GM20431 (cell line): ENCODE measurements around the gene ANKRD60.

Experiments
- in situ Hi-C: fragments of 300-500 bp; cut with MseI, MboI; formaldehyde crosslinking; loops from one replicate; pipeline ENCODE4 v1.15.0; 2020; ENCODE audit warnings: low sequenced_read_pairs; ENCODE audit not compliant: unreplicated experiment

The ANKRD60 gene

DNA sequence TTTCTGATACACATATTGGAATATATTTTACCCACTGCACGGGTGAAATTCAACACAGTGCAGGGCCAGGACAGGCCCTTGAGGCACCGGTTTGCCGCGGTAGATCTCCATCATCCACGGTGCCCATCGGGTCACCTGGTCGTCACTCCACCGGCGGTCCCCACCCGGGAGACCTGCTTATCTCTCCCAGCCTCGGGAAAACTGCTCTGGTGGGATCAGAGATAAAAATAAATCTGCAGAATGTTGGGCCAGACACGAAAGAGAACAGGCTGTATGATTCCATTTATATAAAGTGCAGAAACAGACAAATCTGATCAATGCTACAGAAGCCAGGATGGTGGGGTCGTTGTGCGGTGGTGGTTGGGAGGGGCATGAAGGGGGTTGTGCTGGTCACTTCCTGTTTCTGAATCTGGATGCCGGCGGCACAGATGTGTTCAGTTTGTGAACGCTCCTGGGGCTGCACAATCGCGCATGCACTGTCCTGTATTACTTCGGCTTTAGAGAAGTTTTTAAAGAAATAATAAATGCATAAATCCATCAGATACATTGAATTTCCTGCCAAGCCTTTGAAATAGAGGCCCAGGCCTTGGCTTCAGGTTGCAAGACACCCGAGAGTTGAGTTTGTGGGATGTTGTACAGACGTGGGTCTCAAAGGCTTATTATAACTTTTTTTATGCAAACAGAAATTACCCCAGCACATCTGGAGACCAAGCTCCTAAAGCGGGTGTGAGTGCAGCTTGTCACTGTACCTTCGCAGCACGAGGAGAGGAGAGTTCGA, 54.3 kb downstream of the ANKRD60 start:
- in situ Hi-C loops: no loop called here

DNA sequence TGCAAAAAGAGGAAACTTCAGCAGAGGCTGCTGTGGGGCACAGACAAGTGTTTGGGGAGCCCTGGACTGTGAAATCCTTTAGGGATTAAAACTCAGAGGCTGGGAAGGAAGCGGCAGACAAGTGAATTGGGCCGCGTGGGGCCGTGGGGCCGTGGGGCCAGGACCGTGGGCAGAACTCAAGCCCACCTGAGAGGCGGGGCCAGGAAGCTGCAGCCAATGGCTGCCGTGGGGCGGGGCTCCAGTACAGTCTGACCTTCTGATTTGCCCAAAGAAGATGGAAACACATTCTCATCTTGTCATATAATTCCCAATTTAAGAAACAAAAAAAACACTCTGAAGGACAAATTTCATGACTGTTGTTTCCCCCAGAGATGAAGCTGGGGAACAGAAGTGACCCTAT, 55.4 kb downstream of the ANKRD60 start:
- in situ Hi-C loops: no loop called here

DNA sequence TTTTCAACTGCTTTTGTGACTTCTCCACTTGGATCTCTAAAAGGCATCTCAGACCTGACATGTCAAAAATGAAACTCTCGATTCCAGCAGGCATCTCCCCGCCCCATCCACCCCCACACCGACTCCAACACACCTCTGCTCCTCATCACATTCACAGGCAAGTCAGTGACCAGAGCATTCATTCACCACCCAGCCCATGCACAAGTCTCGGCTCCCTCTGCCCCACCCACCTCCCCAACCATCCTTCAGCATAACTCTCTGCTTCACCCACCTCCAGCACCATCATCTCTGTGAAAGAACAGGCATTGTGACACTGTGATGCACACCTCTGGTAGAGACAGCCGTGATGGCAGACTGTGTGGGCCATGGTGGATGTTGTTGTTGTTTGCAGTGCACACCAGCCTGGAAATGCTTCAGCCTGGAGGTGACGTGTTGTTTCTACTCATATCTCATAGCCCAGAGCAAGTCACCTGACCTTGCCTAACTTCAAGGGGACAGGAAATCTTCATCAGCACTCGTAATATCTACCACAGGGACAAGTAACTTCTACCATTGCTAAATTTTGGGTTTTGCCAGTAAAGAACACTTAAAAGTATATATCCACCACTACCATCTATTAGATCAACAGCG, 56.5 kb downstream of the ANKRD60 start:
- in situ Hi-C loops: no loop called here

DNA sequence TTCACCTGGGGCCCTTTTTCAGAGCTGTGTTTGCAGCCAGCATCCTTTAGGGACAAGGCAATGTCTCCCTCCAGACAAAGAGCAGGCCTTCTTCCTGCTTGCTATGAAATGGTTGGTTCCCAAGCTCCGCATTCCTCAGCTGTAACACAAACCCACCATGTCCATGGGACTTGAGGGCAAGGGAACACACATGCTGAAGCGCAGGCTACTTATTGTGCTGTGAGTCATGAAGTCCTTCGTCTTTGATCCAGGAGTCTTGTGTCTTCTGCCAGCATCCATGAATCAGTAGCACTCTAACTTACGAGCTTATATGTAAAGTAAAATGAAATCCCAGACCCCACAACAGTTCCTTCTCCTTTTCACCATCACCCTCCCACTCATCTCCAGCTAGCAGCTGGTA, 59.0 kb downstream of the ANKRD60 start:
- in situ Hi-C loops: no loop called here

DNA sequence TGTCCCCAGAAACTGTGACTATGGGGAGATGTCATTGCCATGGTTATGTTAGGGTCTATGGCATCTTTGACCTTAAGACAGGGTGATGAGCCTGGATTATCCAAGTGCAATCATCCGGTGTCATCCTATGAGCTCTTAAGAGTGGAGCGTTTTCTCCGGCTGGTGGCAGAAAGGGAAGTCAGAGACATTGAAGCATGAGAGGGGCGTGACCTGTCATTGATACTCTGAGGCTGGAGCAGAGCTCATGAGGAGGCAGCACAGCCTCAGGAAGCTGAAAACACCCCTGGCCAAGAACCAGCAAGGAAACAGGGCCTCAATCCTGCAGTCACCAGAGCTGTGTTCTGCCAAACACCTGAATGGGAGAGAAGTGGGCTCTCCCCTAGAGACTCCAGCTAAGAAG, 59.6 kb downstream of the ANKRD60 start:
- in situ Hi-C loops: no loop called here

DNA sequence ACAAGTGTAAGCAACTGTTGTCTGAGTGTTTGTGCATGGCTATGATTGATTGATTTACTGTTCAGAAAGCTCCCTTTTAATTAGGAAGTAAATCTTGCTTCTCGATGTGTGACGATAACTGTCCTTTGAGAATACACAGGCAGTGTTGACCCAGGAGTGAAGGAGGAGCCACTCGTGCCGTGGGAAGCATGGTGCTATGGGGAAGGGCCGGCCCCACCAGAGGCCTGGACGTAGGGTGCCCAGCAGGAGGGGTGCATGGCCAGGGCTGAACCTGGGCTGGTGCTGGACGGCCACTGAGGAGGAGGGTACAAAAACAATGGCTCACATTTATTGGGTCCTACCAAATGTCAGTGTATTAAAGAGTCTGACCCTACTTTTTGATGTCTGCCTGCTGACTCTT, 60.7 kb downstream of the ANKRD60 start:
- in situ Hi-C loops: no loop called here
